SKM-1 (cell line): ENCODE measurements around the gene EGFLAM.

Experiments
- DNase-seq: peaks from one replicate; lab custom pipeline; 2025; ENCODE audit not compliant: unreplicated experiment; lab: John Stamatoyannopoulos, UW

Gene EGFLAM

GRCh38 chr5:38265546-38266179 lies 7.3 kb downstream of the EGFLAM start:
- DNase-seq, result no peak

DNA sequence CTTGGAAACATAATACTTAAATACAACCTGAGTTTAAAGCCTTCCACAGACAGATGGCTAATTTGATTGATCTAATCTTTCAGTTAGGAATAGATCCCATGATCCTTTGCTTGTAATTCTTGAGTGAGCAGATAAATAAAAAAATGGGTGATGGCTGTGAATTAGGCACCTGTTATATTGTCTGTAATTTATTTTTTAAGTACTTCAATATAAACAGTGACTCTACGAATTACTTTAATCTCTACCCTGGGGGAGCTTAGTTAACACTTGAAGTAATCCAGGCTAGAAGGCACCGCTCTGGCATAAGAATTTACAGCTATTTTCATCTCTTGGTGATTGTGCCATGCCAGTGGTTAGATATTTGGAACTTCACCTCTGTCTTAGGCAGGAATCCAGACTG lies 9.0 kb downstream of the EGFLAM start:
- no peak for DNase-seq

DNA sequence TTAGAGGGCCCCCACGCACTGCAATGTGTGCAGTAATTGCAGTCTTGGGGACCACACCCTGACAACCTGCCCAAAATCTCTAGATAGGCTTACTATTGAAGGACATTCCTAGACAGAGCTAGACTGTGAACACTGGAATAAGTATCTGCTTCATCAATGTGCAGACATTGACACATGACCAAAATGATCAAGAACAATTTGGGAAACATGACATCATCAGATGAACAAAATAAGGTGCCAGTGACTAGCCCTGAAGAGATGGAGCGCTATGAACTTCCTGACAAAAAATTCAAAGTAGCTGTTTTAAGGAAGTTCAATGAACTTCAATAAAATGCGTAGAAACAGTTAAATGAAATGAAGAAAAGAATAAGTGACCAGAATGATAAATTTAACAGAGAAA lies 15.3 kb downstream of the EGFLAM start:
- DNase-seq, result no peak

GRCh38 chr5:38274370-38274769 lies 16.0 kb downstream of the EGFLAM start:
- DNase-seq, result no peak

GRCh38 chr5:38284384-38284783 lies 26.0 kb downstream of the EGFLAM start:
- DNase-seq, result no peak

- no peak for DNase-seq
These were observed 26.9 kb downstream of the EGFLAM start for GRCh38 chr5:38285226-38285625.

GRCh38 chr5:38286002-38286401 lies 27.6 kb downstream of the EGFLAM start:
- no peak for DNase-seq

GRCh38 chr5:38287124-38287523 lies 28.8 kb downstream of the EGFLAM start:
- no peak for DNase-seq

GRCh38 chr5:38289457-38289856 lies 31.1 kb downstream of the EGFLAM start:
- DNase-seq, result no peak

GRCh38 chr5:38290028-38290653 lies 31.8 kb downstream of the EGFLAM start:
- DNase-seq, result no peak

DNA sequence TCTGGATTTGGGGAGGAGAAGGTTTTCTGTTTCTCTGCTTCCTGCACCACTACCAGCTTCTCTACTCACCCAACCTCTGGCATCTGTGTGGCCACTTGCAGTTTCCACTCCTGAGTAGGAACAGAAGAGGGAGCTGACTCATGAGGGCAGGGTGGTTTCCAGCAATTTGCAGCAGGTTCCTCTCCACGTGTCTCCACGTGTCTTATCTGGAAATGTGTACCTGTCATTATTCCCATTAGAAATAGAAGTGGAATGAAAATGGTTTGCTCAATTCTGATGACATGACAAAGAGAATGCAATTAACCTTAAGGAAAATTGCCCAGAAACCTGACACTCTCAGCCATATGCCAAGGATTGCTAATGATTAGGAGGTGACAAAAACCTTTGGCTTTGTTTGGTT lies 33.0 kb downstream of the EGFLAM start:
- no peak for DNase-seq

- no peak for DNase-seq
These were observed 33.9 kb downstream of the EGFLAM start for GRCh38 chr5:38292228-38292627.

DNA sequence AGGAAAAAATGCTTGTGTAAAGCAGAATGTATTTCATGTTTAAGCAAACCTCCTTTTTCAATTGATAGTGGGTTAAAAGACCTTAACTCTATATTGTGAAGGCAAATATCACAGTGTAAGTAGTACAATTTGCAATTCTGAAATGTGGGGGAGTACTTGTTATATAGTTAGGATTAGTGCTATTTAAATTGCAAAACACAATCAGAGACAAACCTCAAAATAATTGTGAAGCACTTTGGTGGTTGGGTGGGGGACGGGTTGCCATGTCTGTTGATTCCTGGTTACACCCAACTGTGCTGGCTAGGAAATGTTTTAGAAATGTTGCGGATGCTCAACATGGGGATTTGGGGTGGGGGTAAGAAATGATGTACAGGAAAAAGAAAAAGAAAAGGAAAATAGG lies 37.4 kb downstream of the EGFLAM start:
- no peak for DNase-seq

DNA sequence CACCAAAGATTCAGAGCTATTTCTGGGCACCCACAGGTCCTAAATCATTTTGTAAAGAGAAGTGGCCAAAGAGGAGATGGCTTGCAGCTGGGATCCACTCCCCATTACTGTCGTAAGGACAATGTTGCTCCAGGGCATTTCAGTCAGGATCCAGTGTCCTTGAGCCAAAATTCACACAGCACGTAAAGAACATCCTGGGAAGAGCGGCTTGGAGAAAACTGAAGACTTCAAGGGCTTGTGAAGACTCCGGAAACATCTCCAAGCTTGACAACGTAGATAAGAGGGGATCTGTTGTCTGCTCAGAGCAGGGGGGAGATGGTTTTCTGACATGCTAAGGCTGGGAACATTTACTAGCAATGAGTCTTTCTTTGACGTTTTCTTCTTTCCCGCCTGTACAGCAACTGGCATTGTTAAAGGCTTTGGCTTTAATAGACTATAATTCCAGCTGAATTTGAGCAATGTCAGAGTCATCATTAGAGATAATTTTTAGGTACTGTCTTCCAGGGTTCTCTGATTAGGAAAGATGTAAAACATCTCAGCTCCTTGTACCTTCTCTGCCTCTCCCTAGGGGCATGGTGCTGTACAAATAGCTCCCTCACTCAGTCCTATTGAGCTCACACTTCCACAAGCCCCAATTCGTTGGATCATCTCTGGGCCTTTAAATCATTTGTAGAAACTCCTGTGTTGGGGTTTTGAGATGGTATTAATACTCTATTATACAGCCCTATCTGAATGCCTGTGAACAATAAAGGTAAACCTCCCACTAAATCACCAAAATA lies 39.7 kb downstream of the EGFLAM start:
- DNase-seq, result no peak

- DNase-seq, result no peak
These were observed 41.2 kb downstream of the EGFLAM start for GRCh38 chr5:38299585-38299984.

DNA sequence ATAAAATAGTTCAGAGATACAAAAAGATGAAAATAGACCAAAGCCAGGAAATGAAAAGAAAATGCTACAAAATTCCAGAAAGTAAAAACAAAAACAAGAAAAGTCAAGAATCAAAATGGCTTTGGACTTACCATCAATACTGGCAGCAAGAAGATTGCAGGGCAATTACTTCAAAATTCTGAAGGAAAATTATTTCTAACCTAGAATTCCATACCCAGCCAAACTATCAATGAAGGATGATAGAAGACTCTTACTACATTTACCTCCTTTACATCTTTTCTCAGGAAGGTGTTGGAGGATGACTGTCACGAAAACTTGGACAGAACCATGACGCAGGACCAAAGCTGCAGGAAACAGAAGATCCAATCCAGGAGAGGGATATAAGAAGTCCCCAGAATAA lies 46.8 kb downstream of the EGFLAM start:
- no peak for DNase-seq

- no peak for DNase-seq
These were observed 49.5 kb downstream of the EGFLAM start for GRCh38 chr5:38307845-38308244.

GRCh38 chr5:38316544-38317224 lies 58.3 kb downstream of the EGFLAM start:
- no peak for DNase-seq

DNA sequence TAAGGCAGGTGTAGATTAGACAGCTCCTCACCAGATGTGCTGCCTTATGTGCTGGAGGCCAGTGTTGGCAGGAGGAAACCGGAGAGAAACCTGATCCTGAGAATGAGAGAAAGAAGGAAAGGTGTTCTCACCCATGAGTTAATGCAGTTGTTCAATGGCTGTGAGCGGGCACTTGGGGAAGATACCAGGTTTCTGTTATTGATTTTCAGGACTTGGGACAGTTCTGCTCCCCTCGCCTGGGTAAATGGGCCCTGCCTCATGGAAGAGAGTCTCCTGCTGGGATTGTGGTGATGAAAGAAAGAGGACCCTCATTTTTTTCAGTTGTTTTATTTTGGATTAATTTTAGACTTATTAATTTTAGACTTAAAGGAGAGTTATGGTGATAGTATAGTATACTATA lies 59.5 kb downstream of the EGFLAM start:
- DNase-seq, result no peak

DNA sequence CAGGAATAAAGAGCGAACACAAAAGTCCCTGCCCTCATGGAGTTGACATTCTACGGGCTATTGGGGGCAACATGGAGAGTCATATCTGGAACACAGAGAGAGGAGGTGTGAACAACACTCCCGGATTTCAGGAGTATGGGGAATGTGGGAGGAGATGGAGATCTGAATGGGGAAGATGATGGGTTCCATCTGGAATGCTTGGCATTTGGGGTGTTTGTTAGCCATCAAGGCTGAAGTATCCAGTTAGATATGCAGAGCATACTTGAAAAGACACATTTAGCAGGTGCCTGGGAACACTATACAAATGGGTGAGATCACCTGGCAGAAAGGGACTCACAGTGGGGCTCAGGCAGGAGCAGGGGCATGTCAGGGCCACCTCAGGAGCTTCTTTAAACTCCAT lies 61.1 kb downstream of the EGFLAM start:
- DNase-seq, result no peak

GRCh38 chr5:38321978-38322377 lies 63.6 kb downstream of the EGFLAM start:
- DNase-seq, result no peak
